Ovary (tissue), 9 donors: ENCODE results near the gene MS4A3. TPM values are rescaled to one million over a fixed set of nuclear protein-coding genes. Genes with fewer than 3 reads are reported as not detected.

Experiments
- DNase-seq, 5 donors: peaks; one replicate each; pipeline ENCODE4 v3.0.0-alpha.2; 2019 to 2020
- H3K27ac ChIP-seq, 2 donors: fragments of 200-600 bp; one replicate each; pipeline versions ENCODE4 v1.5.1 to v1.8.0; 2019 to 2022
- H3K27me3 ChIP-seq: fragments of 200-600 bp; one replicate; pipeline ENCODE4 v1.8.0; 2022
- H3K36me3 ChIP-seq: fragments of 200-600 bp; sonication (generic); one replicate; pipeline ENCODE4 v1.5.1; 2019
- H3K4me1 ChIP-seq: one replicate; pipeline ENCODE4 v1.8.1; 2013; ENCODE audit warnings: mild to moderate bottlenecking, moderate library complexity; ENCODE audit not compliant: insufficient read depth
- H3K4me3 ChIP-seq: fragments of 200-600 bp; sonication (generic); one replicate; pipeline ENCODE4 v1.5.1; 2017
- H3K9me3 ChIP-seq, 2 donors: fragments of 200-600 bp in 1 of 2; sonication (generic) in 1 of 2; one replicate each; pipeline versions ENCODE4 v1.5.1 to v1.8.1; 2013 to 2019; ENCODE audit warnings: mild to moderate bottlenecking in 1 of 2, moderate library complexity in 1 of 2
- CTCF ChIP-seq, 3 donors: fragments of 450-650 bp in 2 of 3; fragments of 200-600 bp in 1 of 3; IDR thresholded peaks; one replicate each; pipeline versions ENCODE4 v1.5.1 to v1.8.0; 2016 to 2022; ENCODE audit warnings: antibody characterized with exemption in 3 of 3, mild to moderate bottlenecking in 1 of 3
- EP300 ChIP-seq: sonication (generic); formaldehyde crosslinking; IDR thresholded peaks from one replicate; pipeline ENCODE4 v1.6.1; 2017; ENCODE audit warnings: antibody characterized with exemption
- POLR2A ChIP-seq: fragments of 450-650 bp; IDR thresholded peaks from one replicate; pipeline ENCODE4 v1.6.1; 2017; ENCODE audit warnings: antibody characterized with exemption, mild to moderate bottlenecking, moderate library complexity
- WGBS, 3 donors: extraction: QIAGEN DNeasy Blood & Tissue Kit in 1 of 3; methylation state at CpG; one replicate each; pipeline versions ENCODE4 v1.1.5 to v1.1.7; 2013 to 2017; 5-methylcytosine and 5-hydroxymethylcytosine counted together
- intact Hi-C, 4 donors: fragments of 100-400 bp; cut with DNase I; formaldehyde crosslinking; loops; one replicate each; pipeline versions ENCODE4 v1.11.0 to v1.15.1; 2022 to 2023
- polyA plus RNA-seq, 2 donors: library from polyadenylated mRNA; stranded (reverse); fragments of 200-250 nt in 1 of 2; fragments of 350-450 nt in 1 of 2; fragmentation: Illumina TruSeq in 1 of 2; extraction: RNeasy Lipid Tissue Mini Kit (QIAGEN cat#74804) in 1 of 2; gene quantifications; one replicate each; pipeline ENCODE4 v1.2.3, GENCODE V29; 2013 to 2014
- total RNA-seq, 7 donors: library from RNA; depleted of rRNA in 2 of 7; stranded (reverse); fragments of >200 nt in 2 of 7; fragmentation: NEBNext Ultra II Directional in 3 of 7; extraction: Animal tissue kit (Norgen Biotek cat#: 25700) in 3 of 7; gene quantifications; one replicate each; pipeline versions ENCODE4 v1.1.0 to v1.2.4, GENCODE V29; 2016 to 2023
- donor health status: DM: no; HTN: no; CAD: no; lungs with moderate emphysema.
- donor health status: DM: no; HTN: no; CAD: no.
- donor health status: Bipolar disorder and iron deficiency.
- donor health status: DM: yes; HTN: yes; CAD: no.
- donor health status: DM: no; HTN: no; CAD: no.
- donor health status: DM: yes; HTN: yes; CAD: no.

The MS4A3 gene
- total and polyA plus RNA-seq, 9 donors: not detected

- no peak overlapping the region for H3K4me3 ChIP-seq
- WGBS, 3 donors: 94 to 97% (median 96%) methylated on average over 1 of the region's 1 CpG
- DNase-seq: no peak
- intact Hi-C loops: no loop called here
- no peaks in the 10 kb centered on the region for H3K4me1 ChIP-seq
- no peaks in the 10 kb centered on the region for H3K27me3 ChIP-seq
- TF ChIP-seq POLR2A (no peak), CTCF (IDR thresholded peaks at IDR 0.05) (no peak), EP300 (no peak)
- H3K27ac ChIP-seq: no peak overlapping the region
- no peaks in the 10 kb centered on the region for H3K36me3 ChIP-seq
- H3K9me3 ChIP-seq: no peaks in the 10 kb centered on the region
Observed at GRCh38 chr11:60077981-60078380, 21.5 kb downstream of the MS4A3 start.

GRCh38 chr11:60078745-60079144, 22.3 kb downstream of the MS4A3 start:
- no peaks in the 10 kb centered on the region for H3K36me3 ChIP-seq
- H3K27ac ChIP-seq: no peak overlapping the region
- H3K27me3 ChIP-seq: no peaks in the 10 kb centered on the region
- TF ChIP-seq POLR2A (no peak), CTCF (IDR thresholded peaks at IDR 0.05) (no peak), EP300 (no peak)
- 68 to 82% (median 75%) methylated on average over 4 of the region's 4 CpGs for WGBS, 3 donors
- no peaks in the 10 kb centered on the region for H3K9me3 ChIP-seq
- intact Hi-C loops: no loop called here
- no peaks in the 10 kb centered on the region for H3K4me1 ChIP-seq
- H3K4me3 ChIP-seq: no peak overlapping the region
- no peak for DNase-seq

- no peak overlapping the region for H3K4me3 ChIP-seq
- intact Hi-C loops: no loop called here
- no peak for DNase-seq
- TF ChIP-seq CTCF (IDR thresholded peaks at IDR 0.05) (no peak), POLR2A (no peak), EP300 (no peak)
- no peaks in the 10 kb centered on the region for H3K36me3 ChIP-seq
- H3K27me3 ChIP-seq: no peaks in the 10 kb centered on the region
- WGBS, 3 donors: 60 to 76% (median 62%) methylated on average over 3 of the region's 3 CpGs
- no peak overlapping the region for H3K27ac ChIP-seq
- H3K4me1 ChIP-seq: no peaks in the 10 kb centered on the region
- no peaks in the 10 kb centered on the region for H3K9me3 ChIP-seq
Observed at GRCh38 chr11:60080535-60080934, 24.1 kb downstream of the MS4A3 start.

- intact Hi-C loops: no loop called here
- no peaks in the 10 kb centered on the region for H3K27me3 ChIP-seq
- no peak for DNase-seq
- no peak overlapping the region for H3K4me3 ChIP-seq
- no peaks in the 10 kb centered on the region for H3K4me1 ChIP-seq
- H3K9me3 ChIP-seq: no peaks in the 10 kb centered on the region
- H3K36me3 ChIP-seq: no peaks in the 10 kb centered on the region
- no peak overlapping the region for H3K27ac ChIP-seq
- TF ChIP-seq CTCF (IDR thresholded peaks at IDR 0.05) (no peak), EP300 (no peak), POLR2A (no peak)
- WGBS, 3 donors: 74 to 80% (median 76%) methylated on average over 3 of the region's 3 CpGs
Observed at GRCh38 chr11:60084631-60085273, 28.3 kb downstream of the MS4A3 start.
